ENCODE data around the gene DVL1. TPM values are rescaled to one million over a fixed set of nuclear protein-coding genes. Genes with fewer than 3 reads are reported as not detected.

Gene DVL1
- total RNA-seq, 1 experiment from 2014 or later: 71.0 TPM

GRCh38 chr1:1312450-1313314, 36.5 kb downstream of the DVL1 start:
- no peak overlapping the region for H2BK12ac ChIP-seq (ENCODE audit: insufficient read length, low read depth, low read length)
- no peak overlapping the region for H4K91ac ChIP-seq (ENCODE audit: insufficient read length, low read depth, low read length)
- H3K27ac Mint-ChIP-seq: no peak overlapping the region

More at GRCh38 chr1:1312450-1313314, 36.5 kb downstream of the DVL1 start:
- H2BK15ac ChIP-seq (ENCODE audit: low read depth, low read length): no peak overlapping the region
- H3K18ac ChIP-seq (ENCODE audit: insufficient read length, low read depth, low read length): no peak overlapping the region
- no peaks in the 10 kb centered on the region for H3K79me2 ChIP-seq (ENCODE audit: insufficient read depth, low read length)
- H3T11ph ChIP-seq (ENCODE audit: low read length): no peak overlapping the region
- H4K20me1 ChIP-seq (ENCODE audit: control insufficient read depth, insufficient read depth, insufficient read length): no peaks in the 10 kb centered on the region
- Mint-ChIP-seq H3K4me3 (no peak overlapping the region), H3K36me3 (ENCODE audit: insufficient read depth in 1 of 3, low read depth in 3 of 3) (peaks cover 7 to 46% (median 46%) of the 10 kb centered on the region in 3 experiments), H3K9me3 (no peaks in the 10 kb centered on the region), H3K27me3 (ENCODE audit: low read depth) (no peaks in the 10 kb centered on the region), H3K4me1 (peaks cover 8 to 18% of the 10 kb centered on the region in 2 experiments)
- no peak for TF ChIP-seq CTCF (conservative IDR thresholded peaks at IDR 0.05)
- H3K23me2 ChIP-seq (ENCODE audit: insufficient read length, low read depth, low read length, poor library complexity, severe bottlenecking): peaks cover 7% of the 10 kb centered on the region
- H3K56ac ChIP-seq (ENCODE audit: insufficient read length, low read depth, low read length): no peak overlapping the region
- no peak overlapping the region for H3K4ac ChIP-seq (ENCODE audit: low read depth, low read length)
- no peak overlapping the region for H2AK5ac ChIP-seq (ENCODE audit: insufficient read length, low read length)
- no peaks in the 10 kb centered on the region for H3K79me1 ChIP-seq (ENCODE audit: insufficient read depth, low read depth, low read length, poor library complexity, severe bottlenecking)
- no peak overlapping the region for H3K9ac ChIP-seq (ENCODE audit: extremely low read depth, insufficient read length, low read length)
- no peak overlapping the region for H3K27ac ChIP-seq (ENCODE audit: insufficient read length, low read depth, low read length)
- H2BK5ac ChIP-seq (ENCODE audit: insufficient read length, low read length): no peak overlapping the region
- H3K14ac ChIP-seq (ENCODE audit: insufficient read depth, low read length): no peak overlapping the region
- no peak overlapping the region for H2BK20ac ChIP-seq (ENCODE audit: low read depth, low read length, poor library complexity, severe bottlenecking)
- H3K9me3 ChIP-seq (ENCODE audit: control insufficient read depth, low read depth, low read length): no peaks in the 10 kb centered on the region
- H4K5ac ChIP-seq (ENCODE audit: insufficient read length, low read depth, low read length): no peak overlapping the region
- H4K8ac ChIP-seq (replicated peaks; ENCODE audit: insufficient read length, low read depth, low read length): no peak overlapping the region
- DNase-seq: no peak
- no peak overlapping the region for H3K4me2 ChIP-seq (ENCODE audit: insufficient read depth, insufficient read length, low read length)
- H2AFZ ChIP-seq (ENCODE audit: low read length): no peak overlapping the region
- no peaks in the 10 kb centered on the region; the same call in 1 of the 2 replicates for H3K4me1 ChIP-seq (ENCODE audit: insufficient read depth, low read length)
- no peaks in the 10 kb centered on the region for H3K27me3 ChIP-seq (ENCODE audit: insufficient read depth, low read length)
- no peak overlapping the region for H2BK120ac ChIP-seq (ENCODE audit: low read depth, low read length, poor library complexity, severe bottlenecking)
- no CpG with 5 or more reads among the region's 49 CpGs for WGBS (ENCODE audit: extremely low coverage, insufficient read length, low lambda C conversion rate)
- H3K23ac ChIP-seq (ENCODE audit: insufficient read length, low read depth, low read length): no peak overlapping the region
